ENCODE measurements around the gene TRAF3.
A peak's percentile ranks its signal among the peaks of the same experiment; 100 is the strongest.
"Not testable (repeated sequence)": the region's sequence is repeated elsewhere in the genome, so short reads cannot be mapped to it uniquely, and the experiment has no call there.

TRAF3 gene

DNA sequence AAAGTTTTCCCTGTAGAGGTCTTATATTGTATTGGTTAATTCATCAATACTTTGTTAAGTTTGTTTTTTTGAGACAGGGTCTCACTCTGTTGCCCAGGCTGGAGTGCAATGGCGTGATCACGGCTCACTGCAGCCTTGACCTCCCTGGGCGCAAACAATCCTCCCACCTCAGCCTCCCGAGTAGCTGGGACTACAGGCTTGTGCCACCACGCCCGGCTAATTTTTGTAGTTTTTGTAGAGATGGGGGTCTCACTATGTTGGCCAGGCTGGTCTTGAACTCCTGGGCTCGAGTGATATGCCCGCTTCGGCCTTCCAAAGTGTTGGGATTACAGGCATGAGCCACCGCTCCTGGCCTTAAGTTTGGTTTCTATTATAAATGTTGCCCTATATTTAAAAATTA, 149.6 kb downstream of the TRAF3 start:
- not testable (repeated sequence) for DNase-seq

- no peak for DNase-seq
Measured at GRCh38 chr14:102927346-102927877, 150.2 kb downstream of the TRAF3 start.

DNA sequence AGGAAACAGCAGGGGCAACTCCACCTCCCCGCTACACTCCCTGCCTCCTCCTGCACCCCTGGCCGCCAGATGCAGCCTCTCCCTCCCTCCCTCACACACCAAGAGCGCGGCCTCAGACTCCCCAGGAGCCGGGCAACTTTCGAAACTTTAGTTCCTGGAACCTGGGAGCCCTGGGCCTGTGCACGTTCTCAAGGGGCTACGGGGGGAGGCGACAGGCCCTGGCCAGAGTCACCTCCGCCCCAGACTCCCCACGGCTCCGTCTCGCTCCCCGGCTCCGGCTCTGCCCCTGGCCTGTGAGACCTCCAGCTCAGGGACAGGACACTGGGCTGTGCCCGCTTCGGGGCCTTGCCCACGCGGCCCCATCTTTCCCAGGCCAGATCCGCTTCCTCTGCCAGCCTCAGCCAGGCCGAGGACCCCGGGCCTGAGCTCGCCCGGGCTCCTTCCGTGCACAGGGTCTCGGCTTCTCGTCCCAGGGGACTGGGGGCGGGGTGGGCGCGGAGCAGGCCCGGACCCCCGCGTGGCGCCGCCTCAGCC, 150.7 kb downstream of the TRAF3 start:
- DNase-seq, result no peak

GRCh38 chr14:102928412-102929240, 151.4 kb downstream of the TRAF3 start:
- peak; percentile 42 for DNase-seq

DNA sequence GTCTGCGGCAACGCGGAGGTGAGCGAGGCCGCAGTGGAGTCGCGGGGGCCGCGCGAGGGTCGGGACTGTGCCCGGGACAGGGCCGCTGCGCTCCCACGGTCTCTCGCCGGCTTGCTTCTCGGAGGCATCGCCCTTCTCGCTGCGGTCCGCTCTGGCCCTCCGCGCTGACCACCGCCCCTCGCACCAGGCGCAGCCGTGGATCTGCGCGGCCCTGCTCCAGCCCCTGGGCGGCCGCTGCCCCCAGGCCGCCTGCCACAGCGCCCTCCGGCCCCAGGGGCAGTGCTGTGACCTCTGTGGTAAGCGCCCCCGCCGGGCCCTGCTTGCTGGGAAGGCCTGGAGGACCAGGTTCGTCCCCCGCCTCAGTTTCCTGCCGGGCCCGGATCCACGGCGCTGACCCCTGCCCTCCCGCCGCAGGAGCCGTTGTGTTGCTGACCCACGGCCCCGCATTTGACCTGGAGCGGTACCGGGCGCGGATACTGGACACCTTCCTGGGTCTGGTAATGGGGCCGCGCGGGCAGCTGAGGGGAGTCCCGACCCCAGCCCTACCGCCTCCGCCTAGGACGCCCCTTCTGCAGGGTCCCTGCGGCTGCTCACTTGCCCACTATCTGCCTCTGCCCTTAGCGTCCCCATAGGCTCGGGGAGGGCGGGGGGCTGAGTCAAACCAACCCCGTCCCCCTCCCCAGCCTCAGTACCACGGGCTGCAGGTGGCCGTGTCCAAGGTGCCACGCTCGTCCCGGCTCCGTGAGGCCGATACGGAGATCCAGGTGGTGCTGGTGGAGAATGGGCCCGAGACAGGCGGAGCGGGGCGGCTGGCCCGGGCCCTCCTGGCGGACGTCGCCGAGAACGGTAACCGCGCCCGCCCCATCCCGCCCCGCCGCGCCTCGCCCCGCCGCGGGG, 152.2 kb downstream of the TRAF3 start:
- no peak for DNase-seq

DNA sequence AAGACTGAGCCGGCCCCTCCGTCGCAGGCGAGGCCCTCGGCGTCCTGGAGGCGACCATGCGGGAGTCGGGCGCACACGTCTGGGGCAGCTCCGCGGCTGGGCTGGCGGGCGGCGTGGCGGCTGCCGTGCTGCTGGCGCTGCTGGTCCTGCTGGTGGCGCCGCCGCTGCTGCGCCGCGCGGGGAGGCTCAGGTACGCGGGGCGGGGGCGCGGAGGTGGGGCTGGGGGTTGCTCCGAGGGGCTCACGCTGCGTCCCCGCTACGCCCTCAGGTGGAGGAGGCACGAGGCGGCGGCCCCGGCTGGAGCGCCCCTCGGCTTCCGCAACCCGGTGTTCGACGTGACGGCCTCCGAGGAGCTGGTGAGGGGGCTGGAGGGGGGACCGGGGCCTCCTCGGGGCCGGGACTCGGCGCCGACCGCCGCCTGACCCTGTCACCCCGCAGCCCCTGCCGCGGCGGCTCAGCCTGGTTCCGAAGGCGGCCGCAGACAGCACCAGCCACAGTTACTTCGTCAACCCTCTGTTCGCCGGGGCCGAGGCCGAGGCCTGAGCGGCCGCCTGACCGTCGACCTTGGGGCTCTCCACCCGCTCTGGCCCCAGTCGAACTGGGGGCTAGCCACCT, 153.0 kb downstream of the TRAF3 start:
- DNase-seq, result no peak

GRCh38 chr14:102930753-102931579, 153.7 kb downstream of the TRAF3 start:
- DNase-seq, result no peak

DNA sequence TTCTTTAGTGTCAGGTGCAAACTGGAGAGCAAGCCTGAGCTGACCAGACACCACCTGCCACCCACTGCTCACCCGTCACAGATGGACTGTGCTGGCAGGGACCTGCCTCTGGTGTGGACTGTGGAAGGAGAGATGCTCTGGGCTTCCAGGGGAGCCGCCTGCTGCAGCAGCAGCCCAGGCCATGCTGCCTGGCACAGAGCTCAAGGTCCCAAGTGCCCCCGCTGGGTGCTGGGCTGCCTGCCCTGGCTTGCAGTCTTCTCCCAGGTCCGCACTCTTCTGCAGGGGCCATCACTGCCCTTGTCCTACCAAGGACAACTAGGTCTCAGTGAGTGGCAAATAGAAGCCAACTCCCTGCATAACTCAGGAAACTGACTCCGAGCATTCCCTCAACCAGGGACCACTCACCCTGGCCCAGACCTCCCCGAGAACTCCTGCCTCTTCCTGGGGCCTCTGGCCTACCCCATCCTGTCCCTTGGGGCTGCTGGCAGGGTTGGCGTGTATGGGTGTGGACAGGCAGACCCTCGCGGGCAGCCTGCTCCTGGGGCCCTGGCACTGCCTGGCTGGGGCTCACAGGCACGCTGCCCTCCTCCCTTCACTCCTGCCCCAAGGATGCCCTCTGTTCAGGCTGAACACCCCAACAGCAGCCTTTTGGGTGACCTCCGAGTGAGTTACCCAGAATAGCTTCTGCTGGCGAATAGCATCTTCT, 154.5 kb downstream of the TRAF3 start:
- no peak for DNase-seq

- DNase-seq, result no peak
Measured at GRCh38 chr14:102932484-102933248, 155.4 kb downstream of the TRAF3 start.

DNA sequence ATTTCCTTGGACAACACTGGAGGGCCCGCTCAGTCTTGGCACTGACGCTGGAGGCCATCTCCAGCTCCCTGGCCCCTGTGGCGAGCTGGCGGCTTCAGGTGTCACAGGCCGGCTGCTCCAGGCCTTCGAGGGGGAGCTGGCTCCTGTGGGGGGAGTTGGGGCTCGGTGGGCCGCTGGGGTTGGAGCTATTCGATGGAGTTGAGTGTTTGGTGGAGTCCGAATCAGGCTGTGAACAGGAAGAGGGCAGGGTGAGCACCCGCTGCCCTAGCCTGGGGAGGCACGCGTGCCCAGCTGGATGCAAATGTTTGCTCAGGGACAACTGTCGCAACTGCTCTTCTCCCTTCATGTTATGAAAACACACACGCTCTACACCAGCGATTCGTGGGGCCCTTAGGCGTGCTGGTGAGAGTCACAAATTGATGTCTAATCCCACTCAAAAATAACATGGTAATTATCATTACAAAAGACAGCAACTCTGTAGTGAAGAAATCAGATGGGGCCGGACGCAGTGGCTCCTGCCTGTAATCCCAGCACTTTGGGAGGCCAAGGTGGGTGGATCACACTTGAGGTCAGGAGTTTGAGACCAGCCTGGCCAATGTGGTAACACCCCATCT, 156.5 kb downstream of the TRAF3 start:
- no peak for DNase-seq

GRCh38 chr14:102935756-102936155, 158.5 kb downstream of the TRAF3 start:
- no peak for DNase-seq

DNA sequence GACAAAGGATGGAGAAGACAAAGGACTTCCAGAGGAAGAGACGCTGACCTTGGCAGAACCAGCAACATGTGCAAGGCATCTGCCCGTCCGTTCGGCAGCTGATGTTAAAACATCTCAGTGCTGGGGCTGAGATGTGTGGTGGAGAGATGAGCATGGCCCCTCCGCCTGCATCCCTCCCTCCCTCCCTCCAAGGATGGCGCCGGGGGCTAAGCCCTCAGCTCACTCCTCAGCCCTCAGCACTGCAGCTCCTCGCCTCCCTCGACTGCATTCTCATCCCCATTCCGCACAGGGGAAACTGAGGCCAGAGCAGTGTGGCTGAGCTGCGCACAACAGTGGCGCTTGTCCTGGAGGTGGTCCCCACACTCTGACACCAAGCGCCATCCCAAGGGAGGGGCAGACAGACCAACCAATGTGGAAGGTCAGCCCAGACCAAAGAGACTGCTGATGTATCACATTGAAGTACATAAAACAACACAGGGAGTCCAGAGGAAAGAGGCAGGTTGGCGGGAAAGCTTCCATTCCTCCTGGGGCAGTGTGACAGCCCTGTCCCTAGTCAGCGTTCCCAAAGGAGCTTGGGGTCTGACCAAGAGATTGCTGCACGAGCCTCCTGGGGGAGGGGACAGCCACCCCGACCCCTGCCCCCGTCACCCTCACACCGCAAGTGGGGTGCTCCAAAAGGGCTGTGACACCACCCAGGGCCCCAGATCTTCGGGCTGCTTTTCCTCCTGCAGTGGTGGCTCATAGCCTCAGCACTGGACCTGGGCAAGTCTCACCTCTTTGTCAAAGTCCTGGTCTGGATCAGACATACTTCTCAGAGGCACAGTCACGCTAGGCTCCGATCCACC, 160.3 kb downstream of the TRAF3 start:
- no peak for DNase-seq

DNA sequence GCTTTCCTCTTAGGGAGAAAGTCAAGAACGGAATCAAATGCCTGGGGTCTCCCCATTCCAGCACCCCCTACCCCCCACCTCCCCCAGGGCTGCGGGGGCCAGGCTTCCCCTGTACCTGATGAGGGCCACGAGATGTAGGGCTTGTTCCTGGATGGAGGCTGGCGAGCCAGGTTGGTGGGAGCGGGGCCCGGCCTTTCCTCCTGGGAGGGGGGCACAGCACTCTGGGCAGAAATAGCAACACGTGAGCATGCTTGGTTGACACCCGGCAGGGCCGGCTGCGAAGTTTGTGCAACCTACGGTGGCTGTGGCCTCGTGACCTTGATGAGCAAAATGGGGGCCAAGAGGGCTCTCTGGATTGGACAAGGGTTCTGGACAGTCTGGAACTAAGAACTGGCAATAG, 160.9 kb downstream of the TRAF3 start:
- no peak for DNase-seq

- no peak for DNase-seq
Measured at GRCh38 chr14:102939329-102939728, 162.1 kb downstream of the TRAF3 start.

- no peak for DNase-seq
Measured at GRCh38 chr14:102939820-102940561, 162.7 kb downstream of the TRAF3 start.

DNA sequence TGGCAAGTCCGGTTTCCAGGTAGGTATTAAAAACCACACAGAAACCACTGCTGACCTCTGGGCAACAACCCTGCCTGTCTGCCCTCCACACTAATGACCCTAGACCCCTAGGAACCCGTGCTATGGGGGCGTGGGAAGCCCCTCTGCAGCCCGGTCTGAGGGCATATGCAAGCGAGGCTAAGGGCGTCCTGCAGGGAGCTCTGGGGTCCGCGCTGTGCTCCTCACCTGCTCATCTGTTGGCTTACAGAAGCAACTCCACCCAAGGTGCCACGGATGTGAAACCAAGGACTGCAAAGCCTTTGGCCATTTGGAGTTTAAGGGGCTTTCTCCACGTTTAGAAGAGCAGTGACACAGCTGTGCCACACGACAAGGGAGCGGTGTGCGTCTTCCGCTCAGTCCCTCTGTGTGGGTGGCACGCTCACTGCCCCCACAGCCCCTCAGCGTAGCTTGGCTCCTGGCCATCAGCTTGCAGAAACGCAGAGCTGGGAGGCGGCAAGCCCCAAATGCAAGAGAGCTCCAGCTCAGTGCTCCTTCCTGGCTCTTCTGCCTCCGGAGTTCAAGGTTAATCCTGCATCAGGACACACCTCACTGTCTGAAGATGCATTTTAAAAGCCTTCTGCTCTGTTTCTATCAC, 163.6 kb downstream of the TRAF3 start:
- DNase-seq, result no peak

DNA sequence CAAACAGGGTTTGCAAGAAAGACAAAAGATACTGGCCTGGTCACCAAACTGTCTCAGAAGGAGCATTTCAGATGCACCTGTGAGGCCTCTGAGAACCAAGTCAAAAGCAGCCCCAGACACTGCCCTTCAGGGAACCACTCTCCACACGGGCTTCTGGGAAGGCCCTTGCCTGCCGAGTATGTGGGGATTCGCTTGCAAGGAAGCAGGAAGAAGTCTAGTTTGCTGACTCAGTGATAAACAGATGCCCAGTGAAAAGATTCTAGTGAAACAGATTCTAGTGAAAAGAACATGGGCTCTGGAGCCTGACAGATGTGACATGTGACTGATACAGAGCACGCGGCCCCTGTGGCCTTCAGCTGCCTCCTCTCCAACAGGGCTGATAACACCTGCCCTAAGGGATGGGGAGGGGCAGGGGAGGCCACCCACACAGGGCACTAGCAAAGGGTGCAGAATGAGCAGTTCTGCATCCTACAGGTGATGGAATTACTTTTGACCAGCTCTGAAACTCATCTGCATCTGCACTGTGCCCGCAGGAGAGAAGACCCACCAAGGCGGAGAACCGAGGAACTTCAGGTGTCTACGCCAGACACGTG, 164.3 kb downstream of the TRAF3 start:
- no peak for DNase-seq

Measured in NCI-H2227 treated with DMSO at 0.1 percent for 48 hours (cell line).